IMR-90 (cell line): Measurements from ENCODE around the gene YIPF3.

ENCODE experiments used
- FOS ChIP-seq: fragments of 150-350 bp; IDR thresholded peaks from 2 replicates; pipeline ENCODE4 v1.6.1; 2016; ENCODE audit warnings: low read depth, low read length
- POLR2A ChIP-seq: IDR thresholded peaks from 2 replicates; pipeline ENCODE4 v1.6.1; 2012; ENCODE audit warnings: mild to moderate bottlenecking, low read depth, low read length
- TF ChIP-seq, protein P1 (sequence below): conservative IDR thresholded peaks from 2 replicates; pipeline ENCODE4 v1.5.1; 2012; ENCODE audit warnings: mild to moderate bottlenecking, low read depth, low read length, improper control_type of control experiment
- TF ChIP-seq, protein P2 (sequence below): fragments of 150-350 bp; IDR thresholded peaks from 2 replicates; pipeline ENCODE4 v1.6.1; 2017; ENCODE audit warnings: mild to moderate bottlenecking, antibody characterized with exemption, low read length, low read depth

DNA sequence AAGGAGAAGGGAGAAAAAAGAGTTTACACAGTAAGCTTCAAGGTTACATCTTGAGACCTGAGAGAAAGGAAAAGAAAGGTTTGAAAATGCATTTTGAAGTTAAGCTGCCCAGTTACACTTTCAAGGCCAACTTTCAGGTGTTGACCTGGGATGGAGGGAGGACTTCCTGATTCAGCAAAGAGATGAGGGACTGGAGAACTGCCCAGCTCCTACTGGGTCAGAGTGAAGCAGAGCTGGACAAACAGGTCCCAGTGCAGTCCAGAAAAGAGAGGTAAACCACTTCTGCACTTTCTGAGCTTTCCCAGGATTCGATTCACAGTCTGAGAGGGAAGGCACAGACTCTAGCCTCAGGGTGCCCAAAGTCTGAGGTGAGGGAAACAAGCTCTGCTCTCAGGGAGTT lies 45.3 kb downstream of the YIPF3 start:
- TF ChIP-seq, protein P1, sequence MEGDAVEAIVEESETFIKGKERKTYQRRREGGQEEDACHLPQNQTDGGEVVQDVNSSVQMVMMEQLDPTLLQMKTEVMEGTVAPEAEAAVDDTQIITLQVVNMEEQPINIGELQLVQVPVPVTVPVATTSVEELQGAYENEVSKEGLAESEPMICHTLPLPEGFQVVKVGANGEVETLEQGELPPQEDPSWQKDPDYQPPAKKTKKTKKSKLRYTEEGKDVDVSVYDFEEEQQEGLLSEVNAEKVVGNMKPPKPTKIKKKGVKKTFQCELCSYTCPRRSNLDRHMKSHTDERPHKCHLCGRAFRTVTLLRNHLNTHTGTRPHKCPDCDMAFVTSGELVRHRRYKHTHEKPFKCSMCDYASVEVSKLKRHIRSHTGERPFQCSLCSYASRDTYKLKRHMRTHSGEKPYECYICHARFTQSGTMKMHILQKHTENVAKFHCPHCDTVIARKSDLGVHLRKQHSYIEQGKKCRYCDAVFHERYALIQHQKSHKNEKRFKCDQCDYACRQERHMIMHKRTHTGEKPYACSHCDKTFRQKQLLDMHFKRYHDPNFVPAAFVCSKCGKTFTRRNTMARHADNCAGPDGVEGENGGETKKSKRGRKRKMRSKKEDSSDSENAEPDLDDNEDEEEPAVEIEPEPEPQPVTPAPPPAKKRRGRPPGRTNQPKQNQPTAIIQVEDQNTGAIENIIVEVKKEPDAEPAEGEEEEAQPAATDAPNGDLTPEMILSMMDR, result no peak
- no peak for TF ChIP-seq POLR2A
- TF ChIP-seq FOS, result no peak
- TF ChIP-seq, protein P2, sequence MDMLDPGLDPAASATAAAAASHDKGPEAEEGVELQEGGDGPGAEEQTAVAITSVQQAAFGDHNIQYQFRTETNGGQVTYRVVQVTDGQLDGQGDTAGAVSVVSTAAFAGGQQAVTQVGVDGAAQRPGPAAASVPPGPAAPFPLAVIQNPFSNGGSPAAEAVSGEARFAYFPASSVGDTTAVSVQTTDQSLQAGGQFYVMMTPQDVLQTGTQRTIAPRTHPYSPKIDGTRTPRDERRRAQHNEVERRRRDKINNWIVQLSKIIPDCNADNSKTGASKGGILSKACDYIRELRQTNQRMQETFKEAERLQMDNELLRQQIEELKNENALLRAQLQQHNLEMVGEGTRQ, result no peak
